ENCODE results near the gene RPL13. TPM values are rescaled to one million over a fixed set of nuclear protein-coding genes. Genes with fewer than 3 reads are reported as not detected.

Gene RPL13
- total RNA-seq, 2 experiments from 2014 or later: 2,153 to 2,209 TPM

- CTCF ChIA-PET: no interaction called here
- H3K9me3 Mint-ChIP-seq (ENCODE audit: low read depth): no peaks in the 10 kb centered on the region
Observed at GRCh38 chr16:89605186-89605970, 44.9 kb downstream of the RPL13 start.

GRCh38 chr16:89606006-89606405 is 45.5 kb downstream of the RPL13 start:
- CTCF ChIA-PET: no interaction called here
- H3K4me3 Mint-ChIP-seq: no peak overlapping the region
- peaks cover 3% of the 10 kb centered on the region for H3K27me3 Mint-ChIP-seq
- DNase-seq (no peak), ATAC-seq (no peak)
- H3K9me3 Mint-ChIP-seq (ENCODE audit: low read depth): no peaks in the 10 kb centered on the region
- H3K4me1 Mint-ChIP-seq: peaks cover 12% of the 10 kb centered on the region
- H3K27ac Mint-ChIP-seq: no peak overlapping the region
- H3K36me3 Mint-ChIP-seq: no peaks in the 10 kb centered on the region

More at GRCh38 chr16:89605186-89605970, 44.9 kb downstream of the RPL13 start:
- ATAC-seq (no peak), DNase-seq (no peak)
- H3K4me1 Mint-ChIP-seq: peaks cover 12% of the 10 kb centered on the region
- H3K27ac Mint-ChIP-seq: no peak overlapping the region
- H3K27me3 Mint-ChIP-seq: peaks cover 1% of the 10 kb centered on the region
- H3K4me3 Mint-ChIP-seq: no peak overlapping the region
- H3K36me3 Mint-ChIP-seq: no peaks in the 10 kb centered on the region

- Mint-ChIP-seq H3K36me3 (no peaks in the 10 kb centered on the region), H3K27ac (no peak overlapping the region), H3K9me3 (ENCODE audit: low read depth) (no peaks in the 10 kb centered on the region), H3K4me1 (peaks cover 7% of the 10 kb centered on the region), H3K27me3 (peaks cover 3% of the 10 kb centered on the region), H3K4me3 (no peak overlapping the region)
- no peak for ATAC-seq
- CTCF ChIA-PET: interaction anchor here (0.9 kb wide), 1 partner anchor 17 kb away, joined by 3 read pairs; no protein-coding TSS in a partner anchor
- DNase-seq: no peak
Observed at GRCh38 chr16:89607453-89607852, 47.0 kb downstream of the RPL13 start.

GRCh38 chr16:89607937-89608740 is 47.7 kb downstream of the RPL13 start:
- DNase-seq (no peak), ATAC-seq (no peak)
- no peak overlapping the region for H3K4me3 Mint-ChIP-seq
- no peaks in the 10 kb centered on the region for H3K9me3 Mint-ChIP-seq (ENCODE audit: low read depth)
- H3K27me3 Mint-ChIP-seq: peaks cover 3% of the 10 kb centered on the region
- H3K36me3 Mint-ChIP-seq: no peaks in the 10 kb centered on the region
- peaks cover under 1% of the 10 kb centered on the region for H3K4me1 Mint-ChIP-seq
- CTCF ChIA-PET: interaction anchor here (0.6 kb wide), 1 partner anchor 1827 kb away, joined by 3 read pairs; no protein-coding TSS in a partner anchor
- H3K27ac Mint-ChIP-seq: no peak overlapping the region

GRCh38 chr16:89610108-89610453 is 49.6 kb downstream of the RPL13 start:
- no peaks in the 10 kb centered on the region for H3K36me3 Mint-ChIP-seq
- H3K9me3 Mint-ChIP-seq (ENCODE audit: low read depth): no peaks in the 10 kb centered on the region
- no peaks in the 10 kb centered on the region for H3K4me1 Mint-ChIP-seq
- DNase-seq (no peak), ATAC-seq (no peak)
- no peak overlapping the region for H3K27ac Mint-ChIP-seq
- no peak overlapping the region for H3K4me3 Mint-ChIP-seq
- H3K27me3 Mint-ChIP-seq: peaks cover 3% of the 10 kb centered on the region
- CTCF ChIA-PET: no interaction called here

- H3K4me1 Mint-ChIP-seq: peaks cover 9% of the 10 kb centered on the region
- DNase-seq (no peak), ATAC-seq (no peak)
- CTCF ChIA-PET: no interaction called here
- peaks cover 3% of the 10 kb centered on the region for H3K27me3 Mint-ChIP-seq
- no peak overlapping the region for H3K27ac Mint-ChIP-seq
- no peak overlapping the region for H3K4me3 Mint-ChIP-seq
- H3K9me3 Mint-ChIP-seq (ENCODE audit: low read depth): peaks cover 7% of the 10 kb centered on the region
- peaks cover 5% of the 10 kb centered on the region for H3K36me3 Mint-ChIP-seq
Observed at GRCh38 chr16:89612415-89613166, 52.1 kb downstream of the RPL13 start.

- no peak within 1 kb of the TSS for H3K27ac Mint-ChIP-seq
- DNase-seq: no peak
Observed at GRCh38 chr16:89613231-89613953, 52.9 kb downstream of the RPL13 start, which contains the start of gene DPEP1. Gene DPEP1 (plus strand): TSS chr16:89613642. CDS start chr16:89630411, 16,769 bp downstream.

GRCh38 chr16:89613954-89614459 is 53.5 kb downstream of the RPL13 start:
- CTCF ChIA-PET: no interaction called here
- Mint-ChIP-seq H3K27me3 (peaks cover 3% of the 10 kb centered on the region), H3K4me3 (no peak overlapping the region), H3K4me1 (peaks cover 9% of the 10 kb centered on the region), H3K27ac (no peak overlapping the region), H3K9me3 (ENCODE audit: low read depth) (peaks cover 7% of the 10 kb centered on the region), H3K36me3 (peaks cover 5% of the 10 kb centered on the region)
- DNase-seq (no peak), ATAC-seq (no peak)

More at GRCh38 chr16:89613231-89613953, 52.9 kb downstream of the RPL13 start, which contains the start of gene DPEP1:
- Mint-ChIP-seq H3K36me3 (peaks cover 5% of the 10 kb centered on the region), H3K9me3 (ENCODE audit: low read depth) (peaks cover 7% of the 10 kb centered on the region), H3K4me1 (peaks cover 9% of the 10 kb centered on the region), H3K27me3 (peaks cover 3% of the 10 kb centered on the region), H3K4me3 (no peak within 1 kb of the TSS)
- CTCF ChIA-PET: no interaction called here
- ATAC-seq: no peak

Other genes with a start within 250 kb of the RPL13 start
- 100 to 1,000 TPM; 184 to 235 TPM for gene ANKRD11, start 70.1 kb upstream of the RPL13 start, total RNA-seq
- 100 to 1,000 TPM in 1 of 2 experiments, 10 to 100 TPM in 1; 92.1 to 110 TPM for gene SPG7, start 52.3 kb upstream of the RPL13 start, total RNA-seq
- 1 to 10 TPM in 1 of 2 experiments, under 1 TPM in 1; 0.38 to 3.1 TPM for gene CPNE7, start 15.1 kb downstream of the RPL13 start, total RNA-seq
- not detected for gene DPEP1, start 53.0 kb downstream of the RPL13 start, total RNA-seq
- gene CHMP1A, start 97.0 kb downstream of the RPL13 start, total RNA-seq: 100 to 1,000 TPM in 1 of 2 experiments, 10 to 100 TPM in 1; 86.5 to 106 TPM
- 10 to 100 TPM; 14.5 to 17.4 TPM for gene SPATA33, start 97.2 kb downstream of the RPL13 start, total RNA-seq
- 10 to 100 TPM; 80.5 to 94.2 TPM for gene CDK10, start 126.0 kb downstream of the RPL13 start, total RNA-seq
- 1 to 10 TPM; 5.8 to 7.4 TPM for gene SPATA2L, start 141.0 kb downstream of the RPL13 start, total RNA-seq
- gene VPS9D1, start 160.2 kb downstream of the RPL13 start, total RNA-seq: 1 to 10 TPM; 3.6 to 4.6 TPM
- 10 to 100 TPM; 38.0 to 58.1 TPM for gene ZNF276, start 160.9 kb downstream of the RPL13 start, total RNA-seq